GM12892 (cell line): ENCODE measurements around the gene ADORA2A.

ENCODE experiments used
- POLR2A ChIP-seq: IDR thresholded peaks from 2 replicates; pipeline ENCODE4 v1.6.1; 2011; ENCODE audit warnings: low read depth, low read length, control low read depth
- POLR2AphosphoS5 ChIP-seq: IDR thresholded peaks from 2 replicates; pipeline ENCODE4 v1.6.1; 2011; ENCODE audit warnings: low read depth, low read length, control low read depth

- TF ChIP-seq POLR2AphosphoS5 (no peak), POLR2A (no peak)
These were observed 32.5 kb downstream of the ADORA2A start for GRCh38 chr22:24459911-24460310.
